SW480 (cell line): ENCODE data around the gene ORM1.
A peak's percentile ranks its signal among the peaks of the same experiment; 100 is the strongest.
"Not testable (repeated sequence)": the region's sequence is repeated elsewhere in the genome, so short reads cannot be mapped to it uniquely, and the experiment has no call there.

Experiments used
- DNase-seq: peaks from one replicate; pipeline ENCODE4 v3.0.0-alpha.2; 2016; ENCODE audit warnings: low spot score

ORM1 gene

DNA sequence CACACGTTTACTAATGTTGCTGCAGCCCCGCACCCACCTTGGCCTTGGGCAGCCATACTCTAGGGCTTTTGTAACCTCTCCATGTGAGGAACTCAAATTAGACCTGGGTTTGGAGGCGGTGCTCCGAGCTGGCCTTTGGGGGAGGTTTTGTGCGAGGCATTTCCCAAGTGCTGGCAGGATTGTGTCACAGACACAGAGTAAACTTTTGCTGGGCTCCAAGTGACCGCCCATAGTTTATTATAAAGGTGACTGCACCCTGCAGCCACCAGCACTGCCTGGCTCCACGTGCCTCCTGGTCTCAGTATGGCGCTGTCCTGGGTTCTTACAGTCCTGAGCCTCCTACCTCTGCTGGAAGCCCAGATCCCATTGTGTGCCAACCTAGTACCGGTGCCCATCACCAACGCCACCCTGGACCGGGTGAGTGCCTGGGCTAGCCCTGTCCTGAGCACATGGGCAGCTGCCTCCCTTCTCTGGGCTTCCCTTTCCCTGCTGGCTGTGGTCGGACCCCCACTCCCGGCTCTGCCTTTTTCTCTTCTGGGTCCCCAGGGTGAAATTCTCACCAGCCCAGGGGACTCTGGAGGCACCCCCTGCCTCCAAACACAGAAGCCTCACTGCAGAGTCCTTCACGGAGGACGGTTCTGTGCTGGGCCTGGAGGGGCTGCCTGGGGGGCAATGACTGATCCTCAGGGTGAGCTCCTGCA lies at the start of gene ORM1:
Gene ORM1, plus strand, starts transcription at position 268 of the 701 bp plus-strand sequence. Its CDS starts 36 bp downstream, at position 304.
- not testable (repeated sequence) for DNase-seq

DNA sequence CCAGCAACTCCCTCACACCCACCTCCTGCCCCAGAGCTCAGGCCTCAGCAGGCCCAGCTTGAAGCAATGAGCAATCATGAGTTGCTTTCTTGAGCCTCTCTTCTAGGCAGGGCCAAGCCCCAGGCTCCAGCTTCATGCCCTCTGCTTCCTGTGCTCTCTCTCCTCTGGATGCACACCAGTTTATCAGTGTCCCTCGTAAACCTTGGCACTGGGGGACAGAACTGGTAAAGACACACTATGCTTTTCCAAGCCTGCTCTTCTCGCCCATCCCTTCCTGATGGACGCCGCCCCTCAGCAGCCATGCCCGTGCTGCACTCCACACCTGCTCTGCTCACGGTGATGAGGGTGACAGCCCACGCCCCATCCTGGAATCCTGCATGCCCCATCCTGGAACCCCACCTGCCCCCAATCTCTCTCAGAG lies 49.4 kb upstream of the ORM1 start:
- no peak for DNase-seq

- DNase-seq, result no peak
These were observed 48.7 kb upstream of the ORM1 start for GRCh38 chr9:114274217-114274616.

- DNase-seq, result no peak
These were observed 47.5 kb upstream of the ORM1 start for GRCh38 chr9:114275246-114276004.

- no peak for DNase-seq
These were observed 45.7 kb upstream of the ORM1 start for GRCh38 chr9:114276908-114277821.

DNA sequence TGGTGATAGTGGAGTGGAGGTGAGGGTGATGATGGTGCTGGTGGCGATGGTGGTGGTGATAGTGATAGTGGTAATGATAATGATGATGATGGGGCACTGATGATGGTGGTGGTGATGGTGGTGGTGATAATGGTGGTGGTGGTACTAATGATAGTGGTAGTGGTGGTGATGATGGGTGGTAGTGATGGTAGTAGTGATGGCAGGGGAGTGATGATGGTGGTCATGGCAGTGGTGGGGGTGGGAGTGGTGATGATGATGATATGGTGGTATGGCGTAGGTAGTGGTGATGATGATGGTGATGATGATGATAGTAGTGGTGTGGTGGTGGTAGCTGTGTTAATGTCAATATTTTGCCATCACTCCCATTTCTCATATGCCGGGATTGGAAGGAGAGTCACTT lies 44.5 kb upstream of the ORM1 start:
- no peak for DNase-seq

GRCh38 chr9:114278881-114279570 lies 43.9 kb upstream of the ORM1 start:
- DNase-seq, result peak; percentile 85

- no peak for DNase-seq
These were observed 43.2 kb upstream of the ORM1 start for GRCh38 chr9:114279693-114280092.

DNA sequence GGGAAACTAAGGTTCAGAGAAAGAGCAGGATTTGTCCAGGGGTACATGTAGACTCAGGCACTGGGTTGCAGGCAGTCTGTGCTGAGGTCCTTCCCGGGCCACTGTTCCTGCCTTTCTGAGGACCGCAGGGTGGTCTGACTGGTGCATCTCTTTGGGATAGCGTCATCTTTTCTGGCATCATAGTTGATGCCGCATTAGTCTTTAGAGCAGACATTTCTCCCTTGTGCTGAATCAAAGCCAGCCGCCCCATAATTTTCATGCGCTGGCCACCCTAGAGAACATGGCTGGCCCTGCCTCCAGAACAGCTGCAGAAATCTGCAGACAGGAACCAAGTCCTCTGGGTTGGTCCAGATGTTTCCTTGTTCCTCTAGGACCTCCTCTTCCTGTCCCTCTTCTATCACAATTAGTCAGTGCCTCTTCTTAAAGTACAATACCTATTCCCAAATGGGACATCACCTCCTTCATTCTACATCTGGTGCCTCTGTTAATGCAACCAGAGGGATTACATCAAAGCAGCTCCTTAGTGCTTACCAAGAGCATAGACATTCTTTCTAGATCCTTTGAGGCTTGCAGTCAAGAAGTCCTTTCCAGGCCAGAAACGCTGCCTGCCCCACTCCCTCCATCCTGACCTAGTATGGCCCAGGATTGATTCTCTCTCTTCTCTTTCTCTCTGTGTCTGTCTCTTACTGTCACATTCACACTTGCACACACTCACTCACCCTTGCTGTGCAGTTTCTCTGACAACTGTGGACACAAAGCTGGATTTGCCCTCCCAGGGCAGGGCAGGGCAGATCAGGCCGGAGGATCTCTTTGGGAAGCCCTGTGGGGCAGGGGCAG lies 42.0 kb upstream of the ORM1 start:
- no peak for DNase-seq

DNA sequence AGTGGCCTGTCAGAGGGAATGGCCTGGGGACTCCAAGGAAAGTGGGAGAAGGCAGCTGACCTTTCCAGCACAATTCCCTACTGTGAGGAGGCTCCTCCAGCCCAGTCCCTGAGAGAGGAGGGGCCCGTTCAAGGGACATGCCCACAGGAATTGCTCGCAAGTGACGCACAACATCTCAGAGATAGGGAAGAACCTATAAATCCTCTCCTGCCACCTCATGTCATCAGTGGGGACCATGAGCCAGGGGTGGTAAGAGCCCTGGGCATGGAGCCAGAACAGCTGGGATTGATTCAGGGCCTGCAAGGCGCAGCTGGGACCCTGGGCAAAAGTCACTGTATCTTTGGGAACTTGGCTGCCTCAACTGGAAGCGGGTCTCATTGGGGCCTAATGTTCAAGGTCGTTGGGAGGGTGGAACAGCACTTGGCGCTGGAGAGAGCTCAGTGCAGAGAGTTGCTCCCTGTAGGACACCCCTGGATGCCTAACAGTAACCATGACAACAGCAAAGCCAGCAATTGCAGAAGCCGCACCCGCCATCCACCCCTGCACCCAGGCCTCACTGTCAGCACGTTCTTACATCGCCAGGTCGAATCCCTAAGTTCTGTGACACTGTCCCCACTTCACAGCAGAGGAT lies 41.3 kb upstream of the ORM1 start:
- no peak for DNase-seq

DNA sequence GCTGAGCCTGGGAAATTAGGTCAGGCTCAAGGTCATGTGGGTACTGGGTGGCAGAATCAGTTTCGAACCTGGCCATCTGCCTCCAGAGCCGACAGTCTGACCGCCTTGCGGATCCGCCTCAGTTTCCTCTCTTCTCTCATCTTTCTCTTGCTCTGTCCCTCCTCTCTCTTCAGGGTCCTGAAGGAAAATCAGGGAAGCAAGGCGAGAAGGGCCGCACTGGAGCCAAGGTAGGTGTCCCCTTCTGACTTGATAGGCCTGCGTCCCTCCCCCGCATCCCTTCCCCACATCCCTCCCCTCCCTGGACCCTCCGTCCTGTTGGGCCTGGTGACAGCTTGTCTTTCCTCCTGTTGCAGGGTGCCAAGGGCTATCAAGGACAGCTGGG lies 40.8 kb upstream of the ORM1 start:
- no peak for DNase-seq

- DNase-seq, result no peak
These were observed 40.4 kb upstream of the ORM1 start for GRCh38 chr9:114282507-114282906.

GRCh38 chr9:114282926-114283325 lies 40.0 kb upstream of the ORM1 start:
- DNase-seq, result no peak

DNA sequence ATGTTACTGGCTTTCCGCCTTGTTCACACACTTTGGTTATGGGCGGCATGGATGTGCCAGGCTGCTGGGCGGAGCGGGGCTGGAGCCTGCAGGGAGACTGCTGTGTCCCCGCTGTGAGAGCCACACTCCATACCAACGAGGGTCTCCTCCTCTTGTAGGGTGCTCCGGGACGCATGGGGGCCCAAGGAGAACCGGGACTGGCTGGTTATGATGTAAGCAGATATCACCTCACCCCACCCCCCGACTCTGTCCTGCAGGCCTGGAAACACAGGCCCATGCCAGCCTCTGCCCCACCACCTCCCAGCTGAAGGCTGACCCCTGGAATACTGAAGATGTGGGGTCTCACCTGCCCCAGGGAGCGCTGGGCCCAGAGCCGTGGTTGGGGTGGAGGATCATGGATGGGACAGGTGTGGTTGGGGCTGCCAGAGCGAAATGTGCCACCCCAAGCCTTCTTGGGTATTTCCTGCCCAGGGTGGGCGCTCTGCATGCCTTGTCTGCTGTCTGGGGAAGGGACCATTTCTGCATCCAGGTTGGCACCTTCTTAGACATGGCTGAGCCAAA lies 39.3 kb upstream of the ORM1 start:
- no peak for DNase-seq

DNA sequence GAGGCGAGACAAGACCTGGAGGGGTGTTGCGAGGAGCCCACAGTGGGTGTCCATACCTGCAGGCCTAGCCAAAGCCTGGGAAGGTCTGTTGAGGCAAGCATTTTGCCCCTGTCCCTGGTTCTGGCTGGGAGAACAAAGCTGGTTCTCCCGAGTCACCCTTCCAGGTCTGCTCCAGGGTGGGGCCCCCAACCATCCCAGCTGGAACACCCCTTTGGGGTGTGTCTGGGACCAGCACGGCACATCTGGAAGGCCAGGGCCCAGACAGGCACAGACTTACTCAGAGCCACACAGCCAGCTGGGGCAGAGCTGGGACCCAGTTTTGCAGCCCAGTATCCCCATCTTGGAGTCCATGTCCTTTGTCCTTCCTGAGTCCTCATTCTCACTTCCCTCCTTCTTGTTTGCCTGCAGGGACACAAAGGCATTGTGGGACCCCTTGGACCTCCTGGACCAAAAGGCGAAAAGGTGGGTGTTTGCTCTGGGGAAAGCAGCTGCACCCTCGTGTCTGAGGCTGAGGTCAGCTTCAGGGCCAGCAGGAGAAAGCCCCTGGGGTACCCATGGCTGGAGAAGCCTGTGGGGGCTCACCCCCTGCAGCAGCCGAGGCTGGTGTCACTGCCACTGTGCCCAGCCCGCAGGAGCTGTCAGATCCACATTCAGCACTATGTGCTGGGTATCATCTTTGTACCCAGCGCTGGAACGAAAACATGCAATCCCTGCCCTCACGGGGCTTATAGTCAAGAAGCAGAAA lies 38.4 kb upstream of the ORM1 start:
- no peak for DNase-seq

DNA sequence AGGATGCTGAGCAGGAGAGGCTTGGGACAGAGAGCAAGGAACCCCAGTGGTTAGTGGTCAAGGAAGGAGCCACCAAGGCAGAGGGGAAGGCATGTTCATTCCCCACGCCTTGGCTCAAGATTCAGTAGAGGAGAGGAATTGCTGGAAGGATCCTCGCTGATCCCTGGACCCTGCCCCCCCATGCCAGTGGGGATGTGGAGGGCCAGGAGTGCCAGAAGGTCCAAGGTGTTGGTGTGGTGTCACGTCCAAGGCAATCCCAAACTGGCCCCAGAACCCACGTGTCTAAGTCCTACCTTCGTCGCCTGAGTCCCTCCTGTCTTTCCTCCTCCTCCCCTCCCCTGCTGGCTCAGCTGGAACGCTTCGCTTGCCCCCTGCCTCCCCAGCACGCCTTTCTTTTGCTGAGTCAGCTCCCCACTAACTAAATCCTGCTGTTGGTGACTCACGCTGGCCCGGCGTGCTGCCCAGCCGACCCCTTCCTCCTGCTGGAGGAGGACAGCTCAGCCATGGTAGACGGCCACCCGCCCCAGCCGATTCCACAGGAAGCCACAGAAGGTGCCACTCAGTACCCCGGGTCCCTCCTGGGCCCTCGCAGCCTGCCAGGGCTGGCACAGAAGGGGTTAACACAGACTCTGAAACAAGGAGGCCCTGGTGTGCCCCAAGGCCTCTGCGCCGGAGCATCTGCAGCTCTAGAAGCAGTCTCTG lies 37.6 kb upstream of the ORM1 start:
- DNase-seq, result no peak

DNA sequence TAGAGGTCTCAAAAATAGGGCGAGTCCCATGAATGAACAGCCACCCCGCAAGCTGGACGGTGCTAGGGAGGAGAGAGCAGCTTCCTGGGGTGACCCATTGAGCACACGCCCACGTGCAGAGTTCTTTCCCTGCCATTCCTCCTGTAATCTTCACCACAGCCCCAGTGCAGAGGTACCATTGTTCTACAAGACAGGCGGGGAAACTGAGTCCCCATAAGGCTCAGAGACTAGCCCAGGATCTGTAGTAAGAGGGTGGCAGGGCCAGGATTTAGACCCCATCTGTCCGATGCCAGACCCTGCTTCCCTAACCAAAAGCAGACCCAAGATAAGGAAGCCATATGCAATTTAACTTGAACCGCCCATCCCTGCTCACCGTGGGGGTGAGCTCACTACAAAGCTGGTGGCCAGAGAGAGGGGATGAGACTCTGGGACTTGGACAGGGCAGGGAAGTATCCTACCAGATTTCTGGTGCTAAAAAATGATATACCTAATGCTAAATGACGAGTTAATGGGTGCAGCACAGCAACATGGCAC lies 36.7 kb upstream of the ORM1 start:
- DNase-seq, result no peak

DNA sequence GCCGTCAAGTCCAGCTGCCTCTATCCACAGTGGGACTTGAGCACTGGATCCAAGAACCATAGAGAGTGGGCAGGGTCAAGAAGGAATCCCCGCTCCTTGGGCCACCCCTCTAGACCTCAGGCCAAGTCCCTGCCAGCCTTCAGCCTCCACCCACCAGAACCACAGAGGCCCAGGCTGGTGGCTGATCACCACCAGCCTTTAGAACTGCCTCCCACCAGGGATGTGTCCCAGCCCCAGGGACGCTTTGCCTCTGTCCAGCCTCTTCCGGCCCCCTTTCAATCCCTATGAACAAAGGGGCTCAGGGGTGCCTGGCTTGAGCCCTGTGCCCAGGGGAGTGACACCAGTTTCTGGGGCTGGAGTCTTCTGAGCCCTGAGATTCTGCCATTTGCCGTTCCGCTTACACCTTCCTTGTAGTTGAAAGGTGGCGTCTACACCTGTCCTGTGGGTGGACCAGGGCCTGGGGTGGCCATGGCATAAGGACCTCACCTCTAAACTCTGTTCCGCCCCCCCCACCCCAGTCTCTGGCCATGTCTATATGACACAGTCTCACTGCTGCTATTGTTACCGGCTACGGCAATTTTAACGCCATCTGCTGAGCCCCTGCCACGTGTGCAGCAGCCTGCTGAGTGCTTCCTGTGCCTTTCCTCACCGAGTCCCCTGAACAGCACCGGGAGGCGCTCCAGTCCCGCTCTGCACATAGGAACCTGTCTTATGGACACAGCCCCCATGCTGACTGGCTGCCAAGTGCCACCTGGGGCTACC lies 35.7 kb upstream of the ORM1 start:
- no peak for DNase-seq
